Measurements from ENCODE around the gene TVP23A. TPM values are rescaled to one million over a fixed set of nuclear protein-coding genes. Genes with fewer than 3 reads are reported as not detected.

Gene TVP23A
- total RNA-seq, 1 experiment from 2014 or later: not detected

GRCh38 chr16:10812312-10813098 lies 6.1 kb downstream of the TVP23A start:
- Histone ChIP-seq H3K27ac (ENCODE audit: low read depth, low read length, poor library complexity, severe bottlenecking) (no peak overlapping the region), H3K4me1 (ENCODE audit: insufficient read depth, low read length, poor library complexity, severe bottlenecking) (no peaks in the 10 kb centered on the region), H3K36me3 (ENCODE audit: insufficient read depth, low read length, poor library complexity, severe bottlenecking) (no peaks in the 10 kb centered on the region), H3K27me3 (replicated peaks; ENCODE audit: insufficient read depth, low read depth, low read length, poor library complexity) (peaks cover 6% of the 10 kb centered on the region), H3K4me3 (ENCODE audit: low read depth, low read length, poor library complexity, severe bottlenecking) (no peak overlapping the region), H3K9me3 (ENCODE audit: low read depth, low read length, poor library complexity, severe bottlenecking) (no peaks in the 10 kb centered on the region)
- no peak for DNase-seq (ENCODE audit: low spot score)
- intact Hi-C loops (cut with micrococcal nuclease; ENCODE audit: unreplicated experiment): no loop called here
- TF ChIP-seq EZH2 (IDR thresholded peaks at IDR 0.05; ENCODE audit: borderline replicate concordance, low read depth, low read length, poor library complexity, severe bottlenecking) (no peak), CTCF (conservative IDR thresholded peaks at IDR 0.05; ENCODE audit: low read depth, low read length) (no peak)
- no TSS peak for BruUV-seq (replicated peaks)
- ChIA-PET POLR2A (ENCODE audit: low non-redundant PET) (no interaction called here), CTCF (no interaction called here)

DNA sequence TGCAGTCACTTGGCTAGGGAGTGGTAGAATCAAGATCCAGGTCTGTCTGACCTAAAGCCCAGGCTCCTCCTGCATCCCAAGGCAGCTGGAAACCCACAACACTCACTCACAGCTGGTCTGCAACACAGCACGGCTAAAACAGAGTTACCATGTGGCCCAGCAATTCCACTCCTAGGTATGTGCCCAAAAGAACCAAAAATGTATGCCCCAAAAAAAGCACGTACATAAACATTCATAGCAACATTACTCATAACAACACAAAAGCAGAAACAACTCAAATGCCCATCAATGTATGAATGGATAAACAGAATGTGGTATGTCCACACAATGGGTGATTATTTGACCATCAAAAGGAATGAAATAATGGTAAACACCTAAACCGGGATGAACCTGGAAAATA lies 8.9 kb downstream of the TVP23A start:
- Histone ChIP-seq H3K4me1 (ENCODE audit: insufficient read depth, low read length, poor library complexity, severe bottlenecking) (no peaks in the 10 kb centered on the region), H3K36me3 (ENCODE audit: insufficient read depth, low read length, poor library complexity, severe bottlenecking) (no peaks in the 10 kb centered on the region), H3K9me3 (ENCODE audit: low read depth, low read length, poor library complexity, severe bottlenecking) (no peaks in the 10 kb centered on the region), H3K27ac (ENCODE audit: low read depth, low read length, poor library complexity, severe bottlenecking) (no peak overlapping the region), H3K4me3 (ENCODE audit: low read depth, low read length, poor library complexity, severe bottlenecking) (no peak overlapping the region), H3K27me3 (replicated peaks; ENCODE audit: insufficient read depth, low read depth, low read length, poor library complexity) (no peaks in the 10 kb centered on the region)
- no TSS peak for BruUV-seq (replicated peaks)
- no peak for DNase-seq (ENCODE audit: low spot score)
- intact Hi-C loops (cut with micrococcal nuclease; ENCODE audit: unreplicated experiment): no loop called here
- TF ChIP-seq CTCF (conservative IDR thresholded peaks at IDR 0.05; ENCODE audit: low read depth, low read length): no peak
- no peak for TF ChIP-seq EZH2 (IDR thresholded peaks at IDR 0.05; ENCODE audit: borderline replicate concordance, low read depth, low read length, poor library complexity, severe bottlenecking)
- ChIA-PET POLR2A (ENCODE audit: low non-redundant PET) (no interaction called here), CTCF (no interaction called here)

GRCh38 chr16:10808850-10809249 lies 9.7 kb downstream of the TVP23A start:
- Histone ChIP-seq H3K36me3 (ENCODE audit: insufficient read depth, low read length, poor library complexity, severe bottlenecking) (no peaks in the 10 kb centered on the region), H3K4me1 (ENCODE audit: insufficient read depth, low read length, poor library complexity, severe bottlenecking) (no peaks in the 10 kb centered on the region), H3K27ac (ENCODE audit: low read depth, low read length, poor library complexity, severe bottlenecking) (no peak overlapping the region), H3K4me3 (ENCODE audit: low read depth, low read length, poor library complexity, severe bottlenecking) (no peak overlapping the region), H3K27me3 (replicated peaks; ENCODE audit: insufficient read depth, low read depth, low read length, poor library complexity) (no peaks in the 10 kb centered on the region), H3K9me3 (ENCODE audit: low read depth, low read length, poor library complexity, severe bottlenecking) (no peaks in the 10 kb centered on the region)
- ChIA-PET CTCF (no interaction called here), POLR2A (ENCODE audit: low non-redundant PET) (no interaction called here)
- intact Hi-C loops (cut with micrococcal nuclease; ENCODE audit: unreplicated experiment): no loop called here
- no peak for DNase-seq (ENCODE audit: low spot score)
- TF ChIP-seq EZH2 (IDR thresholded peaks at IDR 0.05; ENCODE audit: borderline replicate concordance, low read depth, low read length, poor library complexity, severe bottlenecking) (no peak), CTCF (conservative IDR thresholded peaks at IDR 0.05; ENCODE audit: low read depth, low read length) (no peak)
- no TSS peak for BruUV-seq (replicated peaks)
